GM19043 (cell line): ENCODE results near the gene CTXN1.
"Not testable (repeated sequence)": the region's sequence is repeated elsewhere in the genome, so short reads cannot be mapped to it uniquely, and the experiment has no call there.

ENCODE experiments used
- ATAC-seq: cut with Tn5 transposase; IDR thresholded peaks from one replicate; pipeline ENCODE4 v1.9.1; 2021; ENCODE audit warnings: low read depth; ENCODE audit not compliant: unreplicated experiment

Gene CTXN1

DNA sequence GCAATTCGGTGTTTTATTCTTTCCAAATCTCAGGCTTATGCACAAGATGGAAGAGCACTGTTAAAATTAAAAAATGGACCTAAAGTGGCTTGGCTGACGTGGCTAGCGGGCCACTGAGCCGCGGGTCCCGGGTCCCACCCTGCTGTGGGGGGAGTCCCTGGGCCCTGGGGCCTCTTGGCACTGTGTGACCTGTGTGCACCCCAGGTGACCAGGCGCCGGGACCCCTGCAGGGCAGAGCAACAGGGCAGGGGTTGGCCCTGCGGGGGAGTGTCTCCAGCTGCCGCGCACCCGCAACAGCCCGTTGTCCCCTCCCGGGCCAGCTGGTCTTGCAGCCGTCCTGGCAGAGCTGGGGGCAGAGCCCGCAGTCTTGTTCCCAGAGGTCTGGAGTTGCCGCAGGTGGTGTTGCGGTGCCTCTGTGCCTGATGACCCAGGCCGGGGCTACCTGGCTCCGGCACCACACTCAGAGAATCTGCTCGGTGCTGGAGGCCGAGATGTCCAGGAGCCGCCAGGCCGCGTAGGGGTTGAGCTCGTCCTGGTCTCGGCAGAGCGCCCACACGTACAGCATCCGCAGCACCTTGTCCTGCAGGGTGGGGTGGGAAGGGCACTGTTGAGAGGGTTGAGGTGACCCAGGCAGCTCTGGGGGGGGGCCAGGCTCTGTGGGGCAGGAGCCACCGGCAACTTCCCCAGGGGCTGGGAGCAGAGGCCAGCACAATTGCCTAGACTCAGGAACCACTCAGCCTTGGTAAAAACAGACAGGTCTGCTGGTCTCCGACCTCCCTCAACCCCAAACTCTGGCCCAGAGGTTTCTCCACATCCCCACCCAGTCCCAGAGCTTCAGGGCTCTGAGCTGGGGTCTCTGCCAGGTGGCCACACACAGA lies 1.0 kb upstream of the CTXN1 start:
- ATAC-seq: no peak

DNA sequence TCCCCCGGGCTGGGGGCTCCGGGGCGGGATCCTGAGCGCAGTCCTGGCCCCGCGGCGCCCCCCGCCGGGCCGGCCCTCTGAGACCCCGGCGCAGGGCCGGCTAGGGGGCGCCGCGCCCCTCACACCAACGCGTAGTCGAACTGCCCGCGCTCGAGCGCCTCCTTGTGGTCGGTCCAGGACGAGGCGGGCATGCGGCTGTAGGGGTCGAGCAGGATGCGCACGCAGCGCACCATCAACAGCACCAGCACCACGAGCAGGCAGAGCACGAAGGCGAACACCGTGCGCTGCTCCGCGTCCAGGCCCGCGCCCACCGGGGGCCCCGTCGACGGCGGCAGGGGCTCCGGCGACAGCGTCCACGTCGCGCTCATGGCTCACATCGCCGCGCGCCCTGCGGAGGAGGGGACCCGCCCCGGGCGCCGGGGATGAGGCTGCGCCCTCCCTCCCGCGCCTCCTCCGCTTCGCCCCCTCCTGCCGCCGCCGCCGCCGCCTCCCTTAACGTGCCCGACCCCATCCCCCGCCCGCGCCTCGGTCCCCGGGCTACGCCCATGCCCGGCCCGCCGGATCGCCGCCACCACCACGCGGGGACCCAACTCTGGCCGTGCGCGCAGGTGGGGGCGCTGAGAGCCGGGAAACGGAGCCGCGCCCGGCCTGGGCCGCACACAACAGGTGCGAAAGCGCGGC lies 624 bp downstream of the CTXN1 start:
- no peak for ATAC-seq

DNA sequence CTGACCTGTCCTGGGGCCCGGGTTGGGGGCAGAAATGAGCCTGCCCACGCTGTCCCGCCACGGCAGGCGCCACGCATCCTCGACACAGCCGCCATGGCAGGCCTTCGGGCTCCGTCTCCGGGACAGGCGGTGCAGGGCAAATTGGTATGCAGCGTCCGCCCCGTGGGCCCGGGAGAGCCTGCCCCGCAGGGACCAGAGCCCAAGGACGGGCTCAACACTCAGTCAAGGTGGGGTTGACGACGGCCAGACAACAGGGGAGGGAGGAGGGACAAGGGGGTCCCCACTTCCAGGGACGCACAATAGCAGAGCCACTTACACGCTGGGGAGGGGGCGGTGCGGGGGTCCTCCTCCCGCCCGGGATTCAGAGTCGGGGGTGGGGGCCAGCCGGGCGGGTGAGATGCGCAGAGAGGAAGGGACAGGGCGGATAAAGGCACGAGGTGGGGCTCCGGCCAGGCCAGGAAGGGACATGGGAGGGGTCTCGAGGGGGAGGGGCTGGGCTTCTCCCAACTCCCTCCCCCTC lies 1.2 kb downstream of the CTXN1 start:
- ATAC-seq: no peak

DNA sequence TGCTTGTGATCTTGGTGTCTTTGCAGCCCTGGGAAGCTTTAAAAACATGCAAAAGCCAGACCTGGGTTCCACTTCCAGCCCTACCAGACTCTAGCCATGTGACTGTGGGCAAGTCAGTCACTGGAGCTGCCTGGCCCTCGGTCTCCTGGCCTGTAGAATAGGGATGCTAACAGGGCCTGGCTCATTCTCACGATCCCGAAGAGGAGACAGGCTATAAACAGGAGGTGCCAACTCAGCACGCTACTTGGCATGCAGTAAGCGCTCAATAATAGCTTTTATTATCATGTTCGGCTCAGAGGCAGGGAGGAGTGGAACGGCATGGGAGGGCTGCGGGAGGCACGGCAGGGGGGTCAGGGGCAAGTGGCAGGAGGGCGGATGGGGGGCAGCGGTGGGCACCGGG lies 1.7 kb downstream of the CTXN1 start:
- ATAC-seq: no peak

DNA sequence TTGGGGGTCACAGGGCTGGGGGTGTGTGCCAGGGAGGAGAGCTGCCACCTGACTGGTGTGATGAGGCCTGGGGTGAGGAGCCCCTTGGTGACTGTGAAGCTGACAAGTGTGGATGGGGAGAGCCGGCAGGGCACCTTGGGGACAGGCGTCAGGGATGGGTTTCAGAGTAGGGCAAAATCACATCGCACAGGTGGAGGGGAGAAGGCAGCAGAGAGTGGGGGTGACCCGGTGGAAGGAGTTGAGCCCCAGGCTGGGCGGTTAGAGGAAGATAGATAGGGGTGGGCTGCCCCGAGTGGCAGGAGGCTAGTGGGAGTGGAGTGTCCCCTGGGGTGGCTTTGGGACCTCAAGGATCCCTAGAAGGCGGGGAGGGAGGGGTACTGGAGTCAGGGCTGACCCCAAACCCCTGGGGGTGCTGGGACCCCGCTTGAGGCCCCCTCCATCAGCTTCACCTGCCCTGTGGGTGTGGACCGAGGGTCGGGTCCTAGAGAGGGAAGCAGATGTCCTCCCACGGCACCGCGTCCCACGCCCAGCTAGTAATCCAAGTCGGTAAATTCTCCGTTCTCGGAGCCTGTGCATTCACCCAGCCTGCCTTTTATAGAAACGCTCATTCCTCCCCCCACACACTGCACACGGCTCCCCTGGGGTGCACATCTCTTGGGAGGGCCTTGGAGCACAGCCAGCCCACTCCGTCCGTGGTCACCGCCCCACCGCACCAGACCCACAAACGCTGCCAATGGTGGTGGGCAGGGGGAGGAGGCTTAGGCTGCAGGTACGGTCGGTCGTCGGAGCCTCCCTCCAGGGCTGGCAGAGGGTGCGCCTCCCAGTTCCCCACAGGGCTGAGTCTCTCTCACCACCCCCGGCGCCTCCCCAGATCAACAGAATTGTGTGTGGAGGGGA lies 2.4 kb downstream of the CTXN1 start:
- no peak for ATAC-seq

DNA sequence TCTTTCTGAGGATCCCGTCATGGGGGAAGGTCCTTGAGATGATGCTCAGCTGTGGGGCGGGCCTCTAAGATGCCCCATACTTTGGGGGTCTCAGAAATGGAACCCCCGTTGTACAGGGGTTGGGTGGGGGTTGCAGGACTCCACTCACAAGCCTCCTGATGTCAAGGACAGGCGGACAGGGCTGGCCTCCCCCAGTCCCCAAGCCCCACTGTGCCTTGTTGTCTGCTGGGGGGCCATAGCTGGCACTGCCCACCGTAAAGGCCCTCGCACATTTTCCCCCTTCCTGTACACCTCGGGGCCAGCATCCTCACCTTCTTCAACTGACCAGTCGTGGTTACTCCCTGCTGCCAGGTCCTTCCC lies 3.1 kb downstream of the CTXN1 start:
- no peak for ATAC-seq

DNA sequence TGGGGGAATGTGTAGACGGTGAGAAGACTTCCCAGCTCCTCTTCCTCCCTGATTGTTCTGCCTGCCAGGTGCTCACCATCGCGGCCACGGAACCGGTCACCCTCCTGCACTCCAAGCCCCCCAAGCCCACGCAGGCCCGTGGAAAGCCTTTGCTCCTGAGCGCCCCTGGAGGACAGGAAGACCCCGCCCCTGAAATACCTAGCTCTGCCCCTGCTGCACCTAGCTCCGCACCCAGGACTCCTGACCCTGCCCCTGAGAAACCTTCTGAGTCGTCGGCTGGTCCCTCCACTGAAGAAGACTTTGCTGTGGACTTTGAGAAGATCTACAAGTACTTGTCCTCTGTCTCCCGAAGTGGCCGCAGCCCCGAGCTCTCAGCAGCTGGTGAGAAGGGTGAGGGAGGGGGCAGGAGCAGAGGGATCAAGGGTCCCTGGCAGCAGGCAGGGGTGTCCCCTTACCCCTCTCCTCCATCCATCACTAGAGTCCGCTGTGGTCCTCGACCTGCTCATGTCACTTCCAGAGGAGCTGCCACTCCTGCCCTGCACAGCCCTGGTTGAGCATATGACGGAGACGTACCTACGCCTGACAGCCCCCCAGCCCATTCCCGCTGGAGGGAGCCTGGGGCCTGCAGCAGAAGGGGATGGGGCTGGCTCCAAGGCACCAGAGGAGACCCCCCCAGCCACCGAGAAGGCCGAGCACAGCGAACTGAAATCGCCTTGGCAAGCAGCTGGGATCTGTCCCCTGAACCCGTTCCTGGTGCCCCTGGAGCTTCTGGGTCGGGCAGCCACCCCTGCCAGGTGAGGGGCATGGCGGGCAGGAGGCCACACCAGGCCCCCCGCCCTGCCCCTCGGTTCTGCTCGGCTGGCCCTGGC lies 3.7 kb downstream of the CTXN1 start:
- no peak for ATAC-seq

DNA sequence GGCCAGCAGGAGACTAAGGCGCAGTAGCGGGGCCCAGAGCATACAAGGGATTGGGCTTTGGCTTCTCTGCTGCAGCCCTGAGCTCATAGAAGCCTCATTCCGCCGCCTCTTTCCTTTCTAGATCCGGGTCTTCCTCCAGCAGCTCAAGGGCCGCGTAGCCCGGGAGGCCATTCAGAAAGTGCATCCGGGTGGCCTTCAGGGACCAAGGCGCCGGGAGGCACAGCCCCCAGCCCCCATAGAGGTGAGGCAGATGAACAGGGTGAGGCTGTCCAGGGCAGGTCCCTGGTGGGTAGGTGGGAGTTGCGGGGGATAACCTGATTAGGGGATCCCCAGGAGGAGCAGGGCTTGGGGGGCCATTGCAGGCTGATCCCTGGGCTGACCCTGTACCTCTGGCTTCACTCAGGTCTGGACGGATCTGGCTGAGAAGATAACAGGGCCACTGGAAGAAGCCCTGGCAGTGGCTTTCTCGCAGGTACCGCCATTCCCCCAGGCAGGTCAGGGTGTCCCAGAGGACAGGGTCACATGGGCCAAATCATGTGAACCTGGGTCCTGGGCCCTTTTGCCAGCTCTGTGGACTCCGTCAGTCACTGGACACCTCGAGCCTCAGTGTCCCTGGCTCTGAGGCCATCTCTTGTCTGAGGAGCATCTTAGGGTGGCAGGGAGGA lies 4.5 kb downstream of the CTXN1 start:
- no peak for ATAC-seq

DNA sequence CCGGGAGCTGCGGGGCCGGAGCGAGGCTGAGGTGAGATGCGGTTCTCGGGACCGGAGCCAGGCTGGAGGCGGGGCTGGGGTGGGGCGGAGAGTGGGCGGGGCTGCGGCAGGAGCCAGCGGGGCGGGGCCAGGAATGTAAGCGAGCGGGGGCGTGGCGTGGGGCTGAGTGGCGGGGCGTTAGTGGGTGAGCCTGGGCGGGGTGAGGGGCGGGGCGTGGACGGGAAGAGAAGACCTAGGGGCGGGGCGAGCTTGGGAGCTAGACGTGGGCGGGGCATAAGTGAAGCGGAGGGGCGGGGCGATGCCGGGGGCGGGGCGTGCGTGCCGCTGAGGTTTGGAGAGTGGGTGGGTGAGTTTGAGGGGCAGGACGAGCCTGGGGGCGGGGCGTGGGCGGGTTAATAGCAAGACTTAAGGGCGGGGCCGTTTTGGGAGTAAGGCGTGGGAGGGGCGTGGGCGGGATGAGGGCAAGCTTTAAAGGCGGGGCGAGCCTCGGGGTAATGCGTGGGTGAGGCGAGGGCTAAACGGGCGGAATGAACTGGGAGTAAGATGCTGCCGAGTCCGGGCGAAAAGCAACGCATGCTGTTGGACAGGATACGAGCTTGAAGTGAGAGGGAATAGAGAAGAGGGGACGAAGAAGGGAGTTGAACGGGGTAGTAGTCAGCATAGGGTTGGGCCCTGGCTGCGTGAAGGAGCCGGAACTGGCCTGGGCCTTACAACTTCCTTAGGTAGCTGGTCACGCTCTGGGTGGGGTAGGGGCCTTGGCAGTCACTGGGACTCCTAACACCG lies 5.2 kb downstream of the CTXN1 start:
- ATAC-seq: peak; percentile 28

DNA sequence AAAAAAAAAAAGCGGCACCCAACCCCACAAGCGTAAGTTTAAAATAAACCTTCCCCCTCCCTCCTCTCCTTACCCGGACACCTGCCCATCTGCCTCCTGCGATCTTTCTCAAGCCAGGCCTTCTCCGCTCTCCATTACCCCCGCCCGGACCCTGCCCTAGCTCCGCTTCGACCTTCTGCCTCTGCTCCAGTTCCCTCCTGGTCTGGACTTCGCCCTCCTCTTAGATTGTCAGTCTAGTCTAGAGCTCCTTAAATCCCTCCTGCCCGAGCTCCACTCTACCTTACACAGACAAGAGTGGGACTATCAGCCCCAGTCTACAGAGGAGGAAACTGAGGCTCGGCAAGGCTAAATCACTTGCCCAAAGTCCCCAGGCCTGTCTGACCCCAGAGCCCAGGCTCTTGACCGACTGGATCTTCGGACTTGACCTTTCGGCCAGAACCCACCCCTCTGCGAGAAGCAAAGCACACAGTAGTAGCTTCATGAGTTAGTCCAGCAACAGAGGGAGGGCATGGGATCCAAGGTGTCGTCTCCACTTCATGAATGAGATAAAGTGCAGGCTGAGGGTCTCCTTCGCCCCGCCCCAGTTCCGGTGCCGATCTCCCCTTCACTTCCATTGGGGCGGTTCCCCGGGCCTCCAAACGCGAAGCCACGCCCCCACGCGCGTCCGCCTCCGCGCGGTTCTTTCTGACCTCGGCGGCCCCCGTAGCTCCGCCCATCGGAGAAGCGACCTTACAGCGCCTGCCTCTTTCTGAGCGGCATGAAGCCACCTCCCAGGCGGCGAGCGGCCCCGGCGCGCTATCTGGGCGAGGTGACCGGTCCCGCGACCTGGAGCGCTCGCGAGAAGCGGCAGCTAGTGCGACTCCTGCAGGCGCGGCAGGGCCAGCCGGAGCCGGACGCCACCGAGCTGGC lies 6.1 kb downstream of the CTXN1 start, which contains the start of gene SNAPC2:
SNAPC2 (plus strand) TSS at position 729 of the 909 bp plus-strand sequence; CDS start at position 758, 29 bp downstream.
- peak; percentile 52 for ATAC-seq

DNA sequence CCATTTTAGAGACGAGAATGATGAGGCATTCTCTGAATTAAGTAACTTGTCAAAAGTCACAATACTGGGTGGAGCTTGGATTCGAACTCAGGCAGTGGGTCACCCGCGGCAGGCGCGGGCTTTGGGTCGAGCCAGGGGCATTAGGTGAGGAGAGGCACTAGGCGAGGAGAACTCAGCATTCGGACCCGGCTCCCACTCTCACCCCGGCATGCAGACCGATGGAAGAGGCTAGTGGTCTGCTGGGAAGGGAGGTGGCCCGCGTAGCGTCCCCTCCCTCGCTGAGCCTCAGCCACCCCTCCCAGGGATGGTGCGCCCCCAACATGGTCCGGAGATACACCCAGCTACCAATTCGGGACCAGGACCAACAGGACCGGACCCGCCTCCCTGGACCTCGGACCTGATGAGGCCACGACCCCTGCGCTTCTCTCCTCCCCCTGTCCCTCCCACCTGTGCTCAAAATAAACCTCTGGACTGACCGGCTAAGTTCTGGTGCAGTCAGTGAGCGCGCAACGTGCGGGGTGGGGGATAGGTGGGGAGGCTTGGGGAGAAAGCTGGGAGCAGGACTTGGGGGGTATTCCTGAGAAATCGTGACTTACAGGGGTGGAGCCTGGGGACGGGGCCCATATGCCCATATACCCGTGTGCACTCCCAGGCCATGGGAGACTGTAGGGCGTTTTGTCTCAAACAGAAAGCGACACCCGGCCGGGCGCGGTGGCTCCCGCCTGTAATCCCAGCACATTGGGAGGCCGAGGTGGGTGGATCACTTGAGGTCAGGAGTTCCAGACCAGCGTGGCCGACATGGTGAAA lies 7.1 kb downstream of the CTXN1 start:
- ATAC-seq: no peak

DNA sequence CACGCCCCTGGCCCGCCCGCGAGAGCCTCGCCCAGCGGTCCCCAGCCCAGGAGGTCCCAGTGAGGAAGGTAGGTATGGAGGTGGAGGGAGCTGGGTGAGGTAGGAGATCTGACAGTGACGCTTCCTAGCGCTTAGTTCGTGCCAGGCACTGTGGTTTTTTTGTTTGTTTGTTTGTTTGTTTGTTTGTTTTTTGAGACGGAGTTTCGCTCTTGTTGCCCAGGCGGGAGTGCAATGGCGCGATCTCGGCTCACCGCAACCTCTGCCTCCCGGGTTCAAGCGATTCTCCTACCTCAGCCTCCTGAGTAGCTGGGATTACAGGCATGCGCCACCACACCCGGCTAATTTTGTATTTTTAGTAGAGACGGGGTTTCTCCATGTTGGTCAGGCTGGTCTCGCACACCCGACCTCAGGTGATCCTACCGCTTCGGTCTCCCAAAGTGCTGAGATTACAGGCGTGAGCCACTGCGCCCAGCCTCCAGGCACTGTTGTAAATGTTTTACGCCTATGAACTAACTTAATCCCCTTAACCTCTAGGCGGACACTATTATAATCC lies 7.8 kb downstream of the CTXN1 start:
- ATAC-seq: not testable (repeated sequence)

DNA sequence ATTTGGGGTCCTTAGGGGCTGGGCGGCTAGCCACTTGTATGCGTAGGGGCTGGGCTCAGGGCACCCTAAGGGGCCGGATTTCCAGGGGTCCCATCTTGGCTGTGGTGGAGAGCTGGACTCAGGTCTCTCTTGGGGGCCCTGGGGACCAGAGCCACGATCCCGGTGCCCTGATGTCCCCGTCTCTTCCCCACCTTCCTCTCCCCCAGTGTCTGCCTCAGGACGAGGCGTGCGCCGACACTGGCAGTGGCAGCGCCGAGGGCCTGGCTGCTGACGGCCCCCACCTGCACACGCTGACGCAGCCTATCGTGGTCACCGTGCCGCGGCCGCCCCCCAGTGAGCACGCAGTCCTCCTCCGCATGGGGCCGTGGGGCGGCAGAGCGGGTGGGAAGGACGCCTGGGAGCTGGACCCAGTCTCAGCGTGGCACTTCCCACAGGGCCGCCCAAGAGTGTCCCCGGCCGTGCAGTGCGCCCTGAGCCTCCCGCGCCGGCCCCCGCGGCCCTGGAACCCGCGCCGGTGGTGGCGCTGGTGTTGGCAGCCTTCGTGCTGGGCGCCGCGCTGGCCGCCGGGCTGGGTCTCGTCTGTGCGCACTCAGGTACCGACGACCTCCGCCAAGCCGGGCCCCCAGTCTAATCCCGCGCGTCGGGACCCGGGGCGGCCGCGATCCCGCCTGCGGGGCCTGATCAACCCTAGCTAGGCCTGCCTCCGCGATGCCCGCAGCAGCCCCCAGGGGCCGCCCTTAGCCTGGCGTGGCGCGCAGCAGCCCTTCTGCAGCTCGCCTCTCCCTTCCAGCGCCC lies 8.5 kb downstream of the CTXN1 start:
- ATAC-seq: no peak

DNA sequence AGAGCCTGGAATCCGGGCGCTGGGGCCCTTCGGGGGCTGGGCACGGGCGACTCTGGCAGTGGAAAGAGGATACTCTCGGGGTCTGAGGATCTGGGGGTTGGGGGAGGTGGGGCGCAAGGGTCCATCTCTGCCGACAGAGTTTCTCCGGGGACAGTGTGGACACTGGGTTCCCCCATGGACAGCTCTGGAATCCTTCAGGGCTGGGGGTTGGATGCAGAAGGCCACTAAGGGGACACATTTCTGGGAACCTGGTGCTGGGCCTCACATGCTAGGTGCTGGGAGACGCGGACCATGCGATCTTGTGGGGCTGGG lies 9.0 kb downstream of the CTXN1 start:
- no peak for ATAC-seq

DNA sequence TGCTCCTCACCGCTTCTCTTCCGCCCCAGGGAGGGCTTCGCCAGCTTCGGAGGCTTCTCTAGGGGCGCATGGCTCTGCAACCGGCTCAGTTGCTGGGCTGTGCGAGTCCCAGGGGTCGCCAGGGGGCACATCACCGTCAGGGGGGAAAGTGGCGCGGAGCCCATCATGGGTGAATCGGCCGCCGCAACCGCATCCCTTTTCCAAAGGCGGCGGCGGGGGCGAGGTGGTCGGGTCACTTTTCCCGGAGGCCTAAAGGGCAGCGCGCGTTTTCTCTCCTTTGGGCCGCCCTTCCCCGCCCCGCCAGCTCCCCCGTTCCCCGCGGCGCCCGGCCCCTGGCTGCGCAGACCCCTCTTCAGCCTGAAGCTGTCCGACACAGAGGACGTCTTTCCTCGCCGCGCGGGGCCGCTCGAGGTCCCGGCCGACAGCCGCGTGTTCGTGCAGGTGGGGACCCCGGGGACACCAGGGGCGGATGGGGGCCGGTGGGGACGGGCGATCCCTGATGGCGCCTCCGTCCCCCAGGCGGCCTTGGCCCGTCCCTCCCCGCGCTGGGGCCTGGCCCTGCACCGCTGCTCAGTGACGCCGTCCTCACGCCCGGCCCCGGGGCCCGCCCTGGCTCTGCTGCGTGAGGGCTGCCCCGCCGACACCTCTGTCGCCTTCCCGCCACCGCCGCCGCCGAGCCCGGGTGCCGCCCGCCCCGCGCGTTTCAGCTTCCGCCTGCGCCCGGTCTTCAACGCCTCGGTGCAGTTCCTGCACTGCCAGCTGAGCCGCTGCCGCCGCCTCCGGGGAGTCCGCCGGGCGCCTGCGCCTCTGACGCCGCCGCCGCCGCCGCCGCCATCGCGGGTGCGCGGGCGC lies 9.6 kb downstream of the CTXN1 start:
- ATAC-seq: no peak
